HG03045 (cell line): ENCODE results near the gene NEDD4L.

Source experiments
- ATAC-seq: cut with Tn5 transposase; IDR thresholded peaks from one replicate; pipeline ENCODE4 v1.9.1; 2021; ENCODE audit warnings: mild to moderate bottlenecking, moderate library complexity; ENCODE audit not compliant: unreplicated experiment

NEDD4L gene

GRCh38 chr18:58091099-58091611, 47.1 kb downstream of the NEDD4L start:
- no peak for ATAC-seq

GRCh38 chr18:58093311-58093803, 49.3 kb downstream of the NEDD4L start:
- ATAC-seq: no peak

GRCh38 chr18:58095222-58095621, 51.2 kb downstream of the NEDD4L start:
- no peak for ATAC-seq

DNA sequence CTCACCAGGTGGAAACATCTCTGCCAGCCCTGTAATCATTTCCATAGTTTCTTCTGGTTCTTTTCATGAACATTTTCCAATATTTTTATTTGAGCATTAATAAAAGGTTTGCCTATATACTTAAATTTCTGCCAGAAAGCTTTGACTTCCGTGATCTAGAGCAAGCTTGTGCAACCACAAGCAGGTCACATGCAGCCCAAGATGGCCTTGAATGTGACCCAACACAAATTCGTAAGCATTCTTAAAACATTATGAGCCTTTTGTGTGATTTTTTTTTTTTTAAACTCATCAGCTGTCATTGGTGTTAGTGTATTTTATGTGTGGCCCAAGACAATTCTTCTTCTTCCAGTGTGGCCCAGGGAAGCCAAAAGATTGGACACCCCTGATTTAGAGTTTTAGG, 51.6 kb downstream of the NEDD4L start:
- ATAC-seq: no peak

DNA sequence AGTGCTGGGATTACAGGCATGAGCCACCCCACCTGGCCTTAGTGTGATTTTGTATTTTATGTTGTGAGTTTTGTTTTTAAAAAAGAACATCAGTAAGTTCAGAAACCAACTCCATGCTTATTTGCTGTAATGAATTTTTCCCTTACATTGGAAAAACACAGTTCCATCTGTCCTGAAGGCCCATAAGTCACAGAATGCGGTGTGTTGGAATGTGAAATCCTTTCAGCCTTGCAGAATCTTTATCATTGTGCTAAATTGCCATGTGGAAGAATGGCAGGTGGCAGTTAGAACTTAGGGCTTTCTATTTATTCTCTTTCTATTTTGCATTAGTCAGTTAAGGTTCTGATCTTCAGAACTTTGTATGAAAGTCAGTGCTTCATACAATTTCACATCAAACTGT, 52.6 kb downstream of the NEDD4L start:
- ATAC-seq: no peak

- no peak for ATAC-seq
Measured at GRCh38 chr18:58097121-58097906, 53.3 kb downstream of the NEDD4L start.

- no peak for ATAC-seq
Measured at GRCh38 chr18:58097907-58098166, 53.8 kb downstream of the NEDD4L start.

DNA sequence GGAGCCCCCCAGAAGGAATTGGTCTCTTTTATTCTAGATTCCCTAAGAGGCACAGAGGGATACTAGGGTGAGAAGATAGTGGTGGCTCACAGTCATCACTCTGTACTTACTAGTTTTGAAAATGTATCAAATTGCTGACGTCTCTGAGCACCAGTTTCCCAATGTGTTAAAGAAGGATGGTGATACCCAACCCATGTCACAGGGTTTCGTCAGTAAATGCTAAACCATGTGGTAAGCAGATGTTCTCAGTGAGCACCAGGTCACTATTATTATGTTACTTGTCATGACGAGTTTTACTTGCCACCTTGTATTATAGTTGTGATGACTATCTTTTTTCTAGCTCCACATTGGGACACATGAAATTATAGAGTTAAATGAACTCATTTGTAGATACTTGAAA, 54.7 kb downstream of the NEDD4L start:
- ATAC-seq: no peak

DNA sequence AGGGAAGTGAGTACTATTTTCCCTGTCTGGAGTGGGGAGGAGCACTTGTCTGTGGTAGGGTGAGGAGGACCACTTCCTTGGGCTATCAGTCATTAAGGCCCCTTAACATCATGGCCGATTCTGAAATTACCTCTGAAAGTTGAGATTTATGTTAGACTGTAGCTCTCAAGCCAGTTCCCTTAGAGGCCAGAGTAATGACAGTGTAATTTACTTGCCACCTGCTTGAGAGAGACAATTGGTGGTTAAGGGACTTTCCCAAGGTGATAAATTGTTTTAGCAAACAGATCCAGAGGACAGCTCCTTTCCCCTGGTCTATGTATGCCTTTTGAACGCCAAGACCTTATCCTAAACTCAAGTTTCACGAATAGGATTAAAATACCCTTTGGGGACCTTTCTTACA, 56.1 kb downstream of the NEDD4L start:
- ATAC-seq: no peak

DNA sequence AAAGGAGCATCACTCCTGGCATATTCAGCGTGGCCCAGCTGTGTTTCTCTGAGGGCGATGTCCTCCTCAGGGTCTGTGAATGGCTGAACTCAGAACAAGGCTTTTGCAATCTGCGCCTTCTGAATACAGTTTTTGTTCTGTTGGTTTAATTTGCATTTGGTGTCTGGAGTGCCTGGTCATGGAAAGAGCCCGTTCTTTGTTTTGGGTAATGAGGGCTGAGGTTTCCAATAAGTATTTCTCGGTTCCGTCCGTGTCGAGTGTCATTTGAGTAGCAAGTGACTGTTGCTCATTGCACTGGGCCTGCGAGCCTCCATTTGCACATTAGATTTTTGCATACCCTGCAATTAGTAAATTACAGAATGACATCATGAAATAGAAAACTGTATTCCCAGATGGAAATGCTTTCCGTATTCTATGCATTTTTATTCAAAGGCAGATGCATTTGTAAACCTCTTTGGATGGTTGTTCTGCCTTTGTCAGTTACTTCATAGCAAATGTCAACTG, 57.3 kb downstream of the NEDD4L start:
- no peak for ATAC-seq

- no peak for ATAC-seq
Measured at GRCh38 chr18:58102018-58102417, 58.0 kb downstream of the NEDD4L start.

DNA sequence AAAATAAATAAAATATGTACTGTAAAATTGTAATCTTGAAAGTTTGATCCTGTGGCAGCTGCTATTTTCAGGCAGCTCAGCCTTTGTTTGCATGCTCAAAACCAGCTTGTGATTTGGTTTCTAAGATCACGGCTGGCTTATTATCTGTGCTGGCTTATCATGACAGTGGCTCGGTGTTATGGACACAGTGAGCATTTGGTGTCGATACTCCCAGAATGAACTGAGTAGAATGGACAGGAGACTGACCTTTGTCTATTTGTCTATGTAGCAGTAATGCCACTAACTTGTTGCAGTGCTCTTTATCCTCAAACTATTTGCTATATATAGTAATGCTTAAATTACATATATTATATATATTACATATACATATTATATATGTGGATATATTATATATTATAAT, 58.8 kb downstream of the NEDD4L start:
- ATAC-seq: no peak

DNA sequence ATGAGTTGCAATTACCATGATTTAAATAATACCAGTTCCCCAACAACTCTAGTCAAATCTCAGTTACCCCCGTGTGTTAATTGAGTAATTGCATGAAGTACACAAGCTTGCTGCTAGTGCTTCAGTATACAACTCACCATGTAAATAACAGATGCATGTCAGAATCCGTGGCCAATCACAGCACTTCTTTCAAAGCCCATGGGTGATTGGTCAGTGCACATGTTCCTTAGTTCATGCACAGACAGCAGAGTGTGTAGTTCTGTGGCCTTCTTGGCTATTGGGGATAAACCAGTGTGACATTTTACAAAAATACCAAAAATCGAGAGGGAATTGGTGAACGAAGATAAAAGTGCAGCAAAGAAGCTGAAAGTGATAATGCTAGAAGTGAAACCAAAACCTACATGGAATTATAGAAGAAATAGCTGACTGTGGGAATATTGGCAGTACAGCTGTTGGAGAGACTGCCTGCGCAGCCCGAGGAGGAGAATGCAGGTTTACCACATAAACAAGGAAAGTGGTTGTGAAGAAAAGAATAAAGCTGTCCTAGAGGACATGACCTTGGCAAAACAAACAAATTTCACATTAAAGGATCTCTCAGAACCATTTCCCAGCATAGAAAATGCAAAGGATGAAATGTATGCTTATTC, 59.4 kb downstream of the NEDD4L start:
- no peak for ATAC-seq

DNA sequence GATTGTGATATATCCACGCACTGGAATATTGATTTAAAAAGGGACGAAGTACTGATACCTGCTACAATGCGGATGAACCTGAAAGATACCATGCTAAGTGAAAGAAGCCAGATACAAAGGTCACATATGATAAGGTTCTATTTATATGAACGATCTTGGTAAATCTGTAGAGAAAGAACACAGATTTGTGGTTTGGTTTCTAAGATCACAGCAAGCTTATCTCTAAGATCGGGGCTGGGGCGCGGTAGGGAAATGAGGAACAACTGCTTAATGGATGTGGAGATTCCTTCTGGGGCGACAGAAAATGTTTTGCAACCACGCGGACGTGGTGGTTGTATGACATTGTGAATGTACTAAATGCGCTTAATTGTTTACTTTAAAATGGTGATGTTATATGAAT, 60.1 kb downstream of the NEDD4L start:
- no peak for ATAC-seq

GRCh38 chr18:58105206-58105887, 61.3 kb downstream of the NEDD4L start:
- ATAC-seq: no peak

DNA sequence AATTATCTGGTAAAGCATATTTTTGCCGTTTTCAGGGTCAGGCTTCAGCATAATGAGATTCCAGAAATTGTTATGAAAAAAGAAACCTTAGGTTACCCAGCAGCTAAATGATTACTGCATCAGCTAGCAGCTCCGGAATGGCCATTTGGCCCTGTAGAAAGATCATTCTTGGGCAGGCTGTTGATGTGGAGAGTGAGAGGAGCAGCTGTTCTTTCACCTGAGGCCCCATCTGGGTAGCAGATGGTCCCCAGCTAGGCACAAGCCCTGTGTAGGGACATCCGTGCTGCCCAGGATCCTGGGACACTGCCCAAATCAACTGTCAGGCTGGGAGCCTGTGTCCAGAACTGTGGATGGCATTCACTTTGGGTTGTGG, 61.8 kb downstream of the NEDD4L start:
- ATAC-seq: no peak

GRCh38 chr18:58106289-58107070, 62.5 kb downstream of the NEDD4L start:
- no peak for ATAC-seq

- no peak for ATAC-seq
Measured at GRCh38 chr18:58109256-58109655, 65.2 kb downstream of the NEDD4L start.

DNA sequence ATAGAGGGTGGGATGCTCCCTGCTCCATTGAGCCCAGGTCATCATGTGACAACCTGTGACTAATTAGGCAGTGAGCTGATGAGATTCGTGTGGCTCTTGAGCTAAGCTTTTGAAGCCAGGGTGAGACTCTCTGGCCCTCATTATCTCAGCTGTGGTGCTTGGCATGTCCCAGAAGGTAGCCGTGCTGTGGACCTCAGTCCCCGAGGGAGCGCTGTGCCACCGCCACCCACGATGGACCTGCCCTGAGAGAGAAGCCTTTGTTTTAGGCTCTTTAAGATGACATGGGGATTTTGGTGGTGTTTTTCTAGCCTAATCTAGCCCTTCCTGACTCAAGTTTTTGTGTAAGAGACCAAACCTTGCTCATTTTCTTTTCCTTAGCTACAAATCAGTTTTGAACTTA, 66.4 kb downstream of the NEDD4L start:
- ATAC-seq: no peak

GRCh38 chr18:58112174-58112573, 68.1 kb downstream of the NEDD4L start:
- no peak for ATAC-seq

DNA sequence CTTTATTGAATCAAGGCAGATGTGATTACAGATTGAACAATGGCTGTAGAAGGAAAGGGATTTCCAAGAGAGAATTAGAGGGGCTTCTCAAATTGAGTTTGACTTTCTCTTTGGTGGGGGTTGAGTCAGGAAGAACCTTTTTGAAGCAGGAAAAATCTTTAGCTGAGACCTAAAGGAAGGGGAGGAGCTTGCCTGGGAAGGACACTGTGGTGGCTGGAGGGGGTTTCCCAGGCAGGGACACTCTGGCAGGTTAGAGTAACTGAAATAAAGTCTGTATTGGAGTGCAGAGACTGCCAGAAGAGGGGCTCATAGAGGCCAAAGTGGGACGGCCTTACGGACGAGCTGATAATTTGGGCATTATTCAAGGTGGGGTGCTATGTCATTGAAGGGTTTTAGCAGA, 69.3 kb downstream of the NEDD4L start:
- no peak for ATAC-seq
